Measurements from ENCODE around the gene USP37. TPM values are rescaled to one million over a fixed set of nuclear protein-coding genes. Genes with fewer than 3 reads are reported as not detected.

The USP37 gene
- total RNA-seq, 1 donor from 2014 or later, result 9.2 TPM

DNA sequence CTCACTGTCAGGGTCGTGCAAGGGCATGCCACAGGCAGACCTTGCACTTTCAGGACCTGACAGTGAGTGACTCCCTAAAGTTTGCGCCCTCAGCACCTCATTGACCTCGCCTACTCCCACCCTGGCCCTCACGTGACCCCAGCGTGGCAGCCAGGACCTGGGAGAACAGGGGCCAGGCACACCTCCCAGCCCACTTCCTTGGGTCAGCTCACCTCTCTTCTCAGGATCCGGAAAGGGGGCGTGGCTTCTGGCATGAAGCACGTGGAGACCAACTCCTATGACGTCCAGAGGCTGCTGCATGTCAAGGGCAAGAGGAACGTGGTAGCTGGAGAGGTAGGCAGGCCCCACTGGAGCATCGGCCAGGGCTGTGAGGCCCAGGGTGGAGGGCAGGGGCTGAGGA is 140.4 kb downstream of the USP37 start:
- no peak overlapping the region for H3K4me3 ChIP-seq (ENCODE audit: low read depth, low read length)
- no peak for FAIRE-seq

DNA sequence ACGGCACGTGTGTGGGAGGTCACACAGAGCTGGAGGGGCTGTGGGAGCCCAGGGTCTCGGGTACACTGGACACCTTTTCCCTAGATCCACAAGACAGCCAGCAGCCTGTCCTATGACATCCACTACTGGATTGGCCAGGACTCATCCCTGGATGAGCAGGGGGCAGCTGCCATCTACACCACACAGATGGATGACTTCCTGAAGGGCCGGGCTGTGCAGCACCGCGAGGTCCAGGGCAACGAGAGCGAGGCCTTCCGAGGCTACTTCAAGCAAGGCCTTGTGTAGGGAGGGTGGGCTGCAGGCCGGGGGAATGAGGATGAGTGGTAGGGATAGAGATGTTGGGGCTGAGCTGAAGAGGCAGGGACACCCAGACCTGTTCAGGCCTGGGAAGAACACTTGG is 142.6 kb downstream of the USP37 start:
- no peak for DNase-seq (ENCODE audit: low read depth)
- no peaks in the 10 kb centered on the region for H3K36me3 ChIP-seq (ENCODE audit: control insufficient read depth, insufficient read depth, low read length)
- H3K4me3 ChIP-seq (ENCODE audit: low read depth, low read length), result no peak overlapping the region
- FAIRE-seq, result no peak
- TF ChIP-seq, protein P1, sequence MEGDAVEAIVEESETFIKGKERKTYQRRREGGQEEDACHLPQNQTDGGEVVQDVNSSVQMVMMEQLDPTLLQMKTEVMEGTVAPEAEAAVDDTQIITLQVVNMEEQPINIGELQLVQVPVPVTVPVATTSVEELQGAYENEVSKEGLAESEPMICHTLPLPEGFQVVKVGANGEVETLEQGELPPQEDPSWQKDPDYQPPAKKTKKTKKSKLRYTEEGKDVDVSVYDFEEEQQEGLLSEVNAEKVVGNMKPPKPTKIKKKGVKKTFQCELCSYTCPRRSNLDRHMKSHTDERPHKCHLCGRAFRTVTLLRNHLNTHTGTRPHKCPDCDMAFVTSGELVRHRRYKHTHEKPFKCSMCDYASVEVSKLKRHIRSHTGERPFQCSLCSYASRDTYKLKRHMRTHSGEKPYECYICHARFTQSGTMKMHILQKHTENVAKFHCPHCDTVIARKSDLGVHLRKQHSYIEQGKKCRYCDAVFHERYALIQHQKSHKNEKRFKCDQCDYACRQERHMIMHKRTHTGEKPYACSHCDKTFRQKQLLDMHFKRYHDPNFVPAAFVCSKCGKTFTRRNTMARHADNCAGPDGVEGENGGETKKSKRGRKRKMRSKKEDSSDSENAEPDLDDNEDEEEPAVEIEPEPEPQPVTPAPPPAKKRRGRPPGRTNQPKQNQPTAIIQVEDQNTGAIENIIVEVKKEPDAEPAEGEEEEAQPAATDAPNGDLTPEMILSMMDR (IDR thresholded peaks at IDR 0.05; ENCODE audit: insufficient read depth, low read length, severe bottlenecking), result no peak
- no peaks in the 10 kb centered on the region for H3K27me3 ChIP-seq (ENCODE audit: control insufficient read depth, insufficient read depth, low read length)

More for the DNA sequence above, 140.4 kb downstream of the USP37 start:
- Histone ChIP-seq H3K36me3 (ENCODE audit: control insufficient read depth, insufficient read depth, low read length) (no peaks in the 10 kb centered on the region), H3K27me3 (ENCODE audit: control insufficient read depth, insufficient read depth, low read length) (peaks cover 2% of the 10 kb centered on the region)
- TF ChIP-seq, protein P1 (IDR thresholded peaks at IDR 0.05; ENCODE audit: insufficient read depth, low read length, severe bottlenecking), result no peak
- DNase-seq (ENCODE audit: low read depth), result no peak

DNA sequence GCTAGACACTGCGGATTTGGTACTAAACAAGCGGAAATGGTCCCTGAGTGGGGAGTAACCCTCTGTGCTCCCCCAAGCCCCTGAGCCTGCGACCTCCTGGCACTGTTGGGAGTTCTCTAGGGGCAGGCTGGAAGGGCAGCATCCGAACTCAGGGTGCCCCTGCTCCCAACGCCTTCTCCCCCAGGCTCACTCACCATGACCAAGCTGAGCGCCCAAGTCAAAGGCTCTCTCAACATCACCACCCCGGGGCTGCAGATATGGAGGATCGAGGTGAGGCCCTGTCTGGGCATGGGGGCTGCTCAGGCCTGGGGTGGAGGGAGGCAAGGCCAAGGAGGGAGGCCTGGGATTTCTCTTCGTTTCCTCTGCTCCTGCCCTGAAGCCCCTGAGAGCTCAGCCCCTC is 144.6 kb downstream of the USP37 start:
- no peak for DNase-seq (ENCODE audit: low read depth)
- FAIRE-seq, result no peak
- H3K36me3 ChIP-seq (ENCODE audit: control insufficient read depth, insufficient read depth, low read length), result no peaks in the 10 kb centered on the region
- no peak overlapping the region for H3K4me3 ChIP-seq (ENCODE audit: low read depth, low read length)
- TF ChIP-seq, protein P1 (IDR thresholded peaks at IDR 0.05; ENCODE audit: insufficient read depth, low read length, severe bottlenecking), result no peak
- H3K27me3 ChIP-seq (ENCODE audit: control insufficient read depth, insufficient read depth, low read length), result no peaks in the 10 kb centered on the region

DNA sequence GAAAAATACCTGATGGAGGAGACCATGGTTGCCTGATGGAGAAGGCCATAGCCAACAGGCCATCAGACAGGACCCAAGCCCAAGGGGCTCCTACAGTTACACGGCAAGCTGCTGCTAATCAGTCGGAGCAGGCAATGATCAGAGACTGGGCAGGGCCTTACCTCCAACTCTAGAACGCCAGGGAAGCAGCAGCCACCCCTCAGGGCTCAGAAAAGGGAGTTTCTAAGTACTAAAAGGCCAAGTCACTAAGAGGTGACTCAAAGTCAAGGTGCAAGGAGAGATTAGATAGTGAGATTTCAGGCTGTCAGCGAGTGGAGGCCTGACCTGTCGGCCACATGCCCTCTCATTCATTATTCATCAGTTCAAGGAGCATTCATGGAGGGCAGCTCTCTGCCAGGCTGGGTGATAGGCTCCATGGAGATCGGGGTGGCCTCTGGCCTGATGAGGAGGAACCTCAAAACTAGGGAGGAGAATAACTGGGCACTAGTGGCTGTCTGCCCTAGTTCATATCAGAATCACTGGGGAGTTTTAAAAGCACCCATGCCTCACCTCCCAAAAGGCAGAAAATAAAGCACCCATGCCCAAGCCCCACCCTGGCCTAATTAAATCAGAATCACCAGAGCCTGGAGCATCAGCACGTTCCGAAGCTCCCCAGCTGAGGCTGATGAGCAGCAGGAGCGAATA is 145.6 kb downstream of the USP37 start:
- Histone ChIP-seq H3K27me3 (ENCODE audit: control insufficient read depth, insufficient read depth, low read length) (no peaks in the 10 kb centered on the region), H3K36me3 (ENCODE audit: control insufficient read depth, insufficient read depth, low read length) (no peaks in the 10 kb centered on the region), H3K4me3 (ENCODE audit: low read depth, low read length) (no peak overlapping the region)
- DNase-seq (ENCODE audit: low read depth) (no peak), FAIRE-seq (no peak)
- TF ChIP-seq, protein P1 (IDR thresholded peaks at IDR 0.05; ENCODE audit: insufficient read depth, low read length, severe bottlenecking), result no peak

DNA sequence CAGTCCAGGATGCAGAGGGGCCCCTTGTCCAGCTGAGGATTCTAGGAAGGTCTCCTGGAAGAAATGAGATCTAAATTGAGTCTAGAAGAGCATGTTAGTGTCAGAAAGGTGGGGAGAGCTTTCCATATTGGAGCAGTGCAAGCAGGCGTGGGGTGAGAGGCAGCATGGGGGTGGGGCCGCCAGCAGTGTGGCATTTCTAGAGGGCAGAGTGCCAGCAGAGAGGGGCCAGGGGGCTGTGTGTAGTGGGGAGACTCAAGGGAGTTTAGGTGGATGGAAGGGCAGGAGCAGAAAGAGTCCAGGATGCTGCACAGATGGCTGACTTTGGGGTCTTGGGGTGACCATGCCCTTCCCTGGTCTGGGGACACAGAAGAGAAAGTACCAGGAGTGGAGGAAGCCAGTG is 147.1 kb downstream of the USP37 start:
- Histone ChIP-seq H3K4me3 (ENCODE audit: low read depth, low read length) (no peak overlapping the region), H3K36me3 (ENCODE audit: control insufficient read depth, insufficient read depth, low read length) (no peaks in the 10 kb centered on the region), H3K27me3 (ENCODE audit: control insufficient read depth, insufficient read depth, low read length) (no peaks in the 10 kb centered on the region)
- FAIRE-seq (no peak), DNase-seq (ENCODE audit: low read depth) (no peak)
- TF ChIP-seq, protein P1 (IDR thresholded peaks at IDR 0.05; ENCODE audit: insufficient read depth, low read length, severe bottlenecking), result no peak
